Left renal pelvis (tissue), 4 donors: ENCODE measurements around the gene ZNF646. TPM values are rescaled to one million over a fixed set of nuclear protein-coding genes. Genes with fewer than 3 reads are reported as not detected.
A peak's percentile ranks its signal among the peaks of the same experiment; 100 is the strongest.
"Not testable (repeated sequence)": the region's sequence is repeated elsewhere in the genome, so short reads cannot be mapped to it uniquely, and the experiment has no call there.

Source experiments
- DNase-seq, 4 donors: peaks; one replicate each; pipeline ENCODE4 v3.0.0-alpha.2; 2013; ENCODE audit warnings: low read depth in 4 of 4, low spot score in 3 of 4
- polyA plus RNA-seq, 4 donors: library from polyadenylated mRNA; unstranded; fragments of 120-200 nt; gene quantifications; one replicate each; pipeline ENCODE4 v1.2.1, GENCODE V29; 2013; ENCODE audit not compliant: insufficient read length in 4 of 4

ZNF646 gene
- polyA plus RNA-seq, 4 donors = 10.3 to 15.0 (median 11.7) TPM

GRCh38 chr16:31082368-31083045 lies 8.3 kb downstream of the ZNF646 start:
- no peak for DNase-seq

DNA sequence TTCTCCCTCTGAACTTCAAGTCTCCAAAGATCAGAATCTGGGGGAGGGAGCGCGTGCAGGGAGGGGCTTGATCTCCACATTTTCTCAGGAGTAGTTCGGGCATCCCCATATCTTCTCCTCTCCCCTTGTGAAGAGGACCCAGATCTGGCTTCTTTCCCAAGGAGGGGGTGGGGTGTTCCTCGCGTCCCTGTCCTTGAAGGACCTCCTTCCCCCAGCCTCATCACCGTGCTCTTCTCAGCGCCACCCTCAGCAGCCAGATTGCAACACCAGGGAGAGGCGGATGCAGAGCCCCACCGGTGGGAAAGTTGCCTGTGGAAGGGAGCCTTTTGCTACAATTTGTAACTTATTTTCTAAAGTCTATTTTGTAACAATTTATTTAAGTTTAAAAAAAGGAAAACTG lies 8.9 kb downstream of the ZNF646 start:
- no peak for DNase-seq

DNA sequence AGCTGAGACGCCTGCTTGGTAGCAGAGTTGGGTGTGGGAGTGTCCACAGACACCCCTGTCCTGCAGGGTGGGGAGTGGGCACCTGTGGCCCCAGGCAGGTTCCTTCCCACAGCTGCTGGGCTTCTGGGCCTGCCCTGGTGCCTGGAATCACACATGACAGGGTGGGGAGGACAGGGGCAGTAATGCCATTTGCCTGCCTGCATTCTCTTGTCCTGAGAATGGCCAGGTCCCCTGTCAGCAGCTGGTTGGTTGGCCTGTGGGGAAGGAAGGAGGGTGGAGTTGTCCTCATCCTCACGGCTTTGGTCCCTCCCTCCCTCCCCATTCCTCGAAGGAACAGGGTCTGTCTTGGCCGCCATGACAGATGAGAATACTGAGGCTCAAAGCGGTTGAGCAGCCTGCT lies 9.3 kb downstream of the ZNF646 start:
- DNase-seq = no peak

- no peak for DNase-seq
These were observed 9.8 kb downstream of the ZNF646 start for GRCh38 chr16:31083981-31084380.

DNA sequence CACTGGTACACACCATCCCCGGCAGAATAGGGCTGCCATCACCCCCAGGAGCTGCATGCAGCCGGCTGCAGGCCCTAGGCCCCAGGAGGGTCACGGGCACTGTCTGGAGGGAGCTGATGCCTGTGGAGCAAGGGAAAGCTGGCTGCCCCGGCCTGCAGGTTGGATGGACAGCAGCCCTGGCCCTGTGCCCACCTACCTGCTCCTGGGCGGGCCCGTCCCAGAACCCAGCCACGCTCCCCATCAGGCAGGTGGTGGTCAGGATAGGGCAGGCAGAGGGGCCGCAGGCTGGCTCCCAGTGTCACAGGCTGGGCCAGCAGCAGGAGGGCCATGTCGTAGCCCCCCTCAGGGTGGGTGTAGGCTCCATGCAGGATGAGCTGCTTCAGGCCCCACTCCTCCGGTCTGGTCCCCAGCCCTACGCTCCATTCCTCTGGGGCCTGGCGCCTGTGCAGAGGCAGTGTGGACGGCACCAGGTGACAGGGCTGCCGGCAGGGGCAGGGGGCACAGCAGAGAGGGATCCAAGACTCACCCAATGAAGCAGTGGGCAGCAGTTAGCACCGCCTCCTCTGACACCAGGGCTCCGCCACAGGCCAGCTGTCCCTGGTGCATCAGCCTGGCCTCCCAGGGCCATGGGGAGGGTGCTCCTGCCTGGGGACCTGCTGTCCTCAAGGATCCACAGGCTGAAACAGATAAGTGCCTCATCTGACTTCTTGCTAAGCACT lies 10.5 kb downstream of the ZNF646 start:
- DNase-seq = no peak

DNA sequence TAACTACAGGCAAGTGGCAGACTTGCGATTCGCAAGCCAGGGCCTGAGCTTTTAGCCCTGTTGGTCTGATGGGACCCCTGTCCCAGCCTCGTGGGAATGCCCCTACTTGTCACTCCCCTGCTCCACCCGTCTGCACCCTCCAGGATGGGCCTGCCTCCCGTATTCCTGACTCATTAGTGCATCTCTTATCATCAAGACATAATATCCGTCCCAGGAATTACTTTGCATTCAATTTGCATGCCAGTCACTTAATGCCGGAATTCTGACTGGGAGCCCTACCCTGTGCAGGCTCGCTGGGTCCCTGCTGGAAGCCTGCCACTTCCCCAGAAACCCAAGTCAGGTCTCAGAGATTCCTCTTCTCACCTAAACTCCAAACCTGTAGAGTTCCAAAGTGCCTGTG lies 11.2 kb downstream of the ZNF646 start:
- DNase-seq = no peak

GRCh38 chr16:31085873-31086628 lies 11.8 kb downstream of the ZNF646 start:
- no peak for DNase-seq

DNA sequence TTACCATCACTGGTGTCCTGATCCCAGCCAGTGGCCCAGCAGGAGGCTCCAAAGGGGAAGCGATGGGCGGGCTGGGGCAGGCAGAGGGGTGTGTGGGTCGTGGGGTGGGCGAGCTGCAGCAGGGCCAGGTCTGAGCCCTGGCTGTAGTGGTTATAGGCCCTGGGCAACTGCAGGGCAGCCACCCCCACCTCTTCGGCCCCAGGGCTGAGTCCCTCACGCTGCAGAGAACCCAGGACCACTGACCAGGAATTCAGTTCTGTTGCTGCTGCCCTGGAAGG lies 12.3 kb downstream of the ZNF646 start:
- DNase-seq = no peak

DNA sequence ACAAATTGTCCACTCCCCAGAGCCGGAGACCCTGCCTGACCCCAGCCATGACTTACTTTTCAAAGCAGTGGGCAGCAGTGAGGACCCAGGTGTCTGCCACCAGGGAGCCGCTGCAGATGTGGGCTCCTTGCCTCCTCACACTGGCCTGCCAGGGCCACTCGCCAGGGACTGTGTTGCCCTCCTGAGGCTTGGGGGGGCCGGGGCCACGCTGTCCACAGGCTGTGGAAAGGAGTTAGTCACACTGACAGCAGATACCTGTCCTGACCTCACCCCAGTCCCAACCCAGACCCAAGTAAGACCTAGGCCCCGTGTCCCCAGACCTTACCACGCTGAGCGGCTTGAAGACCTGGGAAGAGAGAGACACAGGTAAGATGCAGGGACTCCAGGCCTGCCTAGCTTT lies 13.3 kb downstream of the ZNF646 start:
- no peak for DNase-seq

- no peak for DNase-seq
These were observed 13.7 kb downstream of the ZNF646 start for GRCh38 chr16:31087971-31088370.

DNA sequence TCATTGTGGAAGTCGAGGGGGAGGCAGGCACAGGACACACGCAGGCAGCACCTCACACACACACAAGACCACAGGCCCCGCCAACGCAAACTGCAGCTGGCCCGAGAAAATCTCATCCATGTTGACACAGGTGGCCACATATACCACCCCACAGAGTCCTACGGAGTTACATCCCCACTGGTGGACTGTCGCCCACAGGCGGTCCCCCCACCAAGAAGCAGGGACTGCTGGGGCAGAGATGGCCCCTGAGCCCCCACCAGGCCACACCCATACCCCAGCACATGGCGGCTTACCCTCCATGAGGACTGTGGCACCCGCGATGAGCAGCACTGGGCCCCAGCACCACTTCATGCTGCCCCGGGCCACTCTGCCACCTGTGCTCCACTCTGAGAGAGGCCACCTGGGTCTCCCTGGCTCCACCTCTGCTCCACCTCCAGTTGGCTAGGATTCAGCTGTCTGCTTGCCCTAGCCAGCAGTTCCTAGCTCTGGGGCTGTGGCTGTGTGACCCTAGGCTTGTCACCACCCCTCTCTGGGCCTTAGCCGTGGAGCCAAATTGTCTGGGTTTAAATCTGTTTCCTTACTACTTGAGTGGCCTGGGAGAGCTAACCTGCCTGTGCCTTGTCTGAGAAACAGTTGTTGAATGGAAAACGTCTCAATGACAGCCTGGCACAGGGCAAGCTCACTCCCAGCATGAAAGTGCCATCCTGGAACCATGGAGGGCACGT lies 14.4 kb downstream of the ZNF646 start, which contains the start of gene PRSS53:
Gene PRSS53, minus strand, starts transcription at position 485 of the 725 bp plus-strand sequence. Its CDS starts 134 bp downstream, at position 351.
- DNase-seq = no peak

GRCh38 chr16:31089199-31089598 lies 15.0 kb downstream of the ZNF646 start:
- DNase-seq = no peak

DNA sequence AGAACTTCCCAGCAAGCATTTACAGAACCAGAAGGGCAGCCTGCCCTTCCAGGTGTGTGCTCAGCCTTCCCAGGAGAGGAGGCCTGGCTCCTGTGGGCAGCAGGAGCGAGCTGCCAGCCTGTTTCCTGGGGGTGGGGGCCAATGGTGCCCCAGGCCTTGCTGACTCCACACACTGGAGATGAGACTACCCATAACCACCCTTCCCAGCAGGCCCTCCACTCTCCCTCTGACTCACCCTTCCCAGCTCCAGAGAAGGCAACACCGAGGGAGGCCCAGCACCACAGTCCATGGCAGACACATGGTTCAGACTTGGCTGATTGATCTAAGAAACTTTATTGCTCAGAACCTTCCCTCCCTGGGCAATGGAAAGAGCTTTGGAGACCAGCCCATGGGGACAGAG lies 16.3 kb downstream of the ZNF646 start:
- DNase-seq = no peak

DNA sequence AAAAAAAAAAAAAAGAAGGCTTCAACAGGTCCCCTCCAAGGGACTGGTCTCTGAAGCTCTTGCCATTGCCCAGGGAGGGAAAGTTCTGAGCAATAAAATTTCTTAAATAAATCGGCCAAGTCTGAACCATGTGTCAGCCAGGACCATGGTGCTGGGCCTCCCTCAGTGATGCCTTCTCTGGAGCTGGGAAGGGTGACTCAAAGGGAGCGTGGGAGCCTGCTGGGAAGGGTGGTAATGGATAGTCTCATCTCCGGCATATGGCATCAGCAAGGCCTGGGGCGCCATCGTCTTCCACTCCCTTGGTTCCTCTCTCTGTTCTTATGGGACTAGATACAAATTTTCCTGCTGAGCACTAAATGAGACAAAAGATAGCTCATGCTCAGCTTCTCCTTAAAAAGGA lies 18.1 kb downstream of the ZNF646 start:
- no peak for DNase-seq

DNA sequence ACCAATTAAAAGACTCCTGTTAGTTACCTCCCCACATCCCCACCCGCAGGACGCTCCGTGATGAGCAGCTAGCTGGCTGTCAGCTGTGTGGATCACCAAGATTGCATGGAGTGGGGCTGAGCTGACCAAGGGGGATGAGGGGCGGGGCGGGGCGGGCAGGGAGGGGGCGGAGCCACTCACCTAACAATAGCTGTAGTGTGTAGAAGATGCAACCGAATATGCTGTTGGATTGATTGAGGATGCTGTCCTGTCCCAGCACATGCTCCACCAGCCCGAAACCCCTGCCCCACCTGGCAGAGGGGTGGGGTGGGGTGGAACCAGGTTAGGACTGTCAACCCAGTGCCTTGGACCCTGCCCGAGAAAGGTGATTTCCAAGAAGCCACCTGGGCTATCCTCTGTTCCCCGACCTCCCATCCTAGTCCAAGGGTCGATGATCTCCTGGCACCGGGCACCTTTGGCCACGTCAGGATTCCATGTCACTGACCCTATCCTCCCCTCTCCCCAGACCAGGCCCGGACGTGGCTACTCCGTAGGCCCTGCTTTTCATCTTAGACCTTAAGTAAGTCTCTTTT lies 19.0 kb downstream of the ZNF646 start:
- DNase-seq = no peak

GRCh38 chr16:31094088-31094423 lies 19.8 kb downstream of the ZNF646 start:
- DNase-seq = no peak

DNA sequence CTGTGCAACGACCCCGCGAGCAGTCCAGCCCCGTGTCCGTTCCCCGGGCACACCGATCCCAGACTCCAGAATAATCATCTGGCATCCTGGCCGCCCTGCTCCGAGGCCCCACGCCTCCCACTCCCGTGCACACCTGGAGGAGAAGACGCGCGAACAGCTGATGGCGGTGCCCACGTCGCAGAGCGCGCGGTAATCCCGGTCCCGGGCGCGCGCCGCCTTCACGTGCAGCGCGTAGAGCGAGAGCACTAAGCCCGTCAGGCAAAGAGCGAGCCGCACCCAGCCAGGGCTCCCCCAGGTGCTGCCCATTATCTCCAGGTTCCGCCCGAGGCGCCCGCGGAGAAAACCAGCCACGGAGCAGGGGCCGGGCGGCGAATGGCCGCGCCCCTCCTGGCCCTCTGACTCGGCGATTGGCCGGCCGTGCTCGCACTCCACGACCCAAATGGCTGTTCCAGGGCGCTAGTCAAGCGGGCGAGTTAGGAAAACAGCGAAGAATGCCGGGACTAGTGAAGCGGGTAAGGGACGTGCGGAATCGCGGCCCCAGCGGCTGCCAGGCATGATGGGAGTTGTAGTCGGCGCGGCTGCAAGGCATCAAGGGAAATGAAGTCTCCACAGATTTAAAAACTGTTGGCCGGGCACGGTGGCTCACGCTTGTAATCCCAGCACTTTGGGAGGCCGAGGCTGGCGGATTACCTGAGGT lies 20.4 kb downstream of the ZNF646 start, which contains the start of gene VKORC1:
Gene VKORC1, minus strand, starts transcription at position 374 of the 697 bp plus-strand sequence. Its CDS starts 68 bp downstream, at position 306.
- peak; percentile 75 to 87 (median 82) for DNase-seq

- no peak for DNase-seq
These were observed 25.8 kb downstream of the ZNF646 start for GRCh38 chr16:31099860-31100638.

- not testable (repeated sequence) for DNase-seq
These were observed 26.8 kb downstream of the ZNF646 start for GRCh38 chr16:31100876-31101641.
